Measurements from ENCODE around the gene PSD2.

PSD2 gene

DNA sequence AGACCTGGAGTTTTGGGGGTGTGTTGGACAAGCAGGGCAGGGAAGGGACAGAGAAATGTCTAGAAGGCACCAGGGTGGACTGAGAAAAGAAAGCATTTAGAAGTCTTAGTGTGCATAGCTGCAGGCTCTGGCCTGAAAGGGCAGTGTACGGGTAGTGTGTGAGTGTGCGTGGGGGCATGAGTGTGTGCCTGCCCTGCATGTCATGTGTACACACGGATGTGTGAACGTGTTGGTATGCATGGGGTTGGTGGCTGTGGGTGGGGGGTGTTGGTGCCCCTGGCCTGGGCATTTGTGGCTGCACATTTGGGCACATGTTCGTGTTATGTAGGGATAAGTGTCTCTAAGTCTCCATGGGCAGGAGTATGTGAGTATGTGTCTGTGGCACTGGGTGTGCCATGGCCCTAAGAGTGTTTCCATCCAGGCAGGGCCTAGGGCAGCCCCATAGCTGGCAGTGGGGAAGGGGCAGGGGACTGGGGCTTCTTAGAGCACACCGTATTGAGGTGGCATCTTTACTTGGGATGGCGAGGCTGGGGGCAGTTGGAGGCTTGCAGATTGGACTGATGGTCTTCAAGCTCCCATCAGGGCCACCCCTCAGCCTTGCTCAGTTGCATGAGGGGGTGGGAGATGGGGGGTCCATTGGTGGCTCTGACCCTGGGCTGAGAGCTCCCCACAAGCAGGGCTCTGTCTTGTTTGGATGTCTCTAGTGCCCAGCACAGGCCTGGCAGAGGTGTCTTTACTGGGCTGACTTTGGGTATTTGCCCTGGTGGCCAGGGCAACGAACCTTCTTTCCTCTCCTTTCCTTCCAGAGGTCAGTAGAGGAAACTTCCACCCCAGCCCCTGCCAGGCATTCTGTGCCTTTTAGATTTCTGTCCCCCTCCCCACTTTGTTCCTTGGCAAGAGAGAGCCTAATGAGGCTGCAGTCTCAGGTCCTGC is 15.0 kb downstream of the PSD2 start:
- no peak for DNase-seq (ENCODE audit: low read depth in 1 of 2, low spot score in 1 of 2)

DNA sequence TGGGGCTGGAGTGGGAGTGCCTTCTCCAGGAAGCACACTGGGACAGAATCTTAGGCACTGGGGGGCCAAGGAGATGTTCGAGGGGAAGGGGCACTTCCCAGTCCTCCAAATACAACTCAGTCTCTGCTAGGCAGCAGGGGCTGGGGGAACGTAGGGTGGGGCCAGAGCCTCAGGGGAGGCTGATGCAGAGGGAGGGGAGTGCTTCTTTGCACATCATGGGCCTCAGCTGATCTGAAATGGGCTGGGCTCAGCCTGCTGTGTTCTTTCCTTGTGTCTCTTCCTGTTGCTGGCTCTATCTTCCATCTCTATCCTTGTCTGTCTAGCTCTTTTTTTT is 15.6 kb downstream of the PSD2 start:
- DNase-seq (ENCODE audit: low read depth in 1 of 2, low spot score in 1 of 2) = no peak

DNA sequence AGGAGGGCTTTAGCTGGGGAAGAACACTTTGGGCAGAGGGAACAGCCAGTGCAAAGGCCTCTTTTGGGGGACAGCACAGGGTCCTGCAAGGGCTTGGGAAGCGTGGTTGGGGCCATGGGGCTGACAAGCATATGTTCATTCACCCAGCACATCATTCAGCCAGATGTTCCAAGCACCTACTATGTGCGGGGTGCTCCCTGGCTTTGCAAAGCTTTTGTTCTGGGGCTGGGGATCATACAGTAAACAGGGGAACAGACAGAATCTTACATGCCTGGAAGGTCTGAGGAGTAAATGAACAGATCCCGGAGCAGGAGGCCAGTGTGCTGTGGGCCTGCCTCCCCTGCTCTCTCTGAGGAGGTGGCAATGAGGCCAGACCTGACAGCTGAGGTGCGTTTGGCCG is 16.7 kb downstream of the PSD2 start:
- DNase-seq (ENCODE audit: low read depth in 1 of 2, low spot score in 1 of 2) = no peak

DNA sequence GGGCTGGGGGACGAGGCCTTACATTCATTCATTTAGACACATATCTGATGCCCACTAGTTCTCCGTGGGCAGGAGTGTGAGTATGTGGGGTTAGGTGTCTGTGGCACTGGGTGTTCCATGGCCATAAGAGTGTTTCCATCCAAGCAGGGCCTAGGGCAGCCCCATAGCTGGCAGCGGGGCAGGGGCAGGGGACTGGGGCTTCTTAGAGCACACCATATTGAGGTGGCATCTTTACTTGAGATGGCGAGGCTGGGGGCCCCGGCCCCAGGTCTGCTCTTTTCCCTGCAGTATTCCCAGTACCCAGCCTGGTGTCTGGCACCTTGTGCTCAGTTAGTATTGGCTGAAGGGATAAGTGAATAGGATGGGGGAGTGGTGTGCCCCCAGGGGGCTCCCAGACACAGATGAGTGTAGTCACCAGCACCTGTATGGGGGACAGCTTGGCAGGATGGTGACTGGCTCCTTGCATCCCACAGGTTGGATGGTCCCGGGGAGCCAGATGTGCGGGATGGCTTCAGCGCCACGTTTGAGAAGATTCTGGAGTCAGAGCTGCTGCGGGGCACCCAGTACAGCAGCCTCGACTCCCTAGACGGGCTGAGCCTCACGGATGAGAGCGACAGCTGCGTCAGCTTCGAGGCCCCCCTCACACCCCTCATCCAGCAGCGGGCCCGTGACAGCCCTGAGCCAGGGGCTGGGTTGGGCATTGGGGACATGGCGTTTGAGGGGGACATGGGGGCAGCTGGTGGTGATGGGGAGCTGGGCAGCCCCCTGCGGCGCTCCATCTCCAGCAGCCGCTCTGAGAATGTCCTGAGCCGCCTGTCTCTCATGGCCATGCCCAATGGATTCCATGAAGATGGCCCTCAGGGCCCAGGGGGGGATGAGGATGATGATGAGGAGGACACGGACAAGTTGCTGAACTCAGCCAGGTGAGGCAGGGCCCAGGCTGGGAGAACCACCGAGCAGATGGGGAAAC is 17.5 kb downstream of the PSD2 start:
- no peak for DNase-seq (ENCODE audit: low read depth in 1 of 2, low spot score in 1 of 2)

DNA sequence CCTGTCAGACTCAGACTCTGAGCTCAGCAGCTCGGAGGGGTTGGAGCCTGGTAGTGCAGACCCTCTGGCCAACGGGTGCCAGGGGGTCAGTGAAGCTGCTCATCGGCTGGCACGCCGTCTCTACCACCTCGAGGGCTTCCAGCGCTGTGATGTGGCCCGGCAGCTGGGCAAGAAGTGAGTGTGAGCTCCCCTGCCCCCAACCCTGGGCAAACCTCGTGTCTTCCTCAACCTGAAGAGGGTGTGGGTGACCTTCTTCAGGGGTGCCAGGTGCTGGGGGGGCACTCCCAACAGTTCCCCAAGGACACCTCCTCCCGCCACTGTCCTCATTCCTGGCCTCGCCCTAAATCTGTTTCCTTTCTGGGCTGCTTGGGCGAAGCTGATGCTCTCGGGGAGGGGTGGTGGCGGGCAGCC is 18.6 kb downstream of the PSD2 start:
- no peak for DNase-seq (ENCODE audit: low read depth in 1 of 2, low spot score in 1 of 2)

DNA sequence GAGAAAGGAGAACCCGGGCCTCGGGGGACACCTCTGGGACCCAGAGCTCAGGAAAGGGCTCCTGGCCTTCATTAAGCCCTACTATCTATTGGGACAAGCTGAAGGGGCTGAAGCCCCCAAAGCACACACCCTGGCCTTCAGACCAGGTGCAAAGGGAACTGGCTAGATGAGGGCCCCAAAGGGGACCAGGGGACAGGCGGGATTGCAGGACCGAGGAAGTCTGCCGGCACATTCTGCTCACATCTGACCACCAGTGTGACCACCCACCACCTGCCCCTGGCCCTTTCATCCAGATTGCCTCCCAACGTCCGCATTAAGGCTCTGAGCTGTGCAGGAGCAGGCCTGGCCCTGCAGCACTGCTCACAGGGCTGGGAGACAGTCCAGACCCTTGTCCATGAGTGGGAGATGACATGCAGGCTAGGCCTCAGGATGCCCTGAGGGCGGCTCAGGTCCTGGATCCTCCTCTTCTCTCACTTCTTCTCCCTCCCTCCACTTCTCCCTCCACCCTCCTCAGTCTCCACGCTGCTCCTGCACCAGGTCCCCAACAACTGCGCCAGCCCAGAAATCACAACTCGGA is 19.2 kb downstream of the PSD2 start:
- no peak for DNase-seq (ENCODE audit: low read depth in 1 of 2, low spot score in 1 of 2)

DNA sequence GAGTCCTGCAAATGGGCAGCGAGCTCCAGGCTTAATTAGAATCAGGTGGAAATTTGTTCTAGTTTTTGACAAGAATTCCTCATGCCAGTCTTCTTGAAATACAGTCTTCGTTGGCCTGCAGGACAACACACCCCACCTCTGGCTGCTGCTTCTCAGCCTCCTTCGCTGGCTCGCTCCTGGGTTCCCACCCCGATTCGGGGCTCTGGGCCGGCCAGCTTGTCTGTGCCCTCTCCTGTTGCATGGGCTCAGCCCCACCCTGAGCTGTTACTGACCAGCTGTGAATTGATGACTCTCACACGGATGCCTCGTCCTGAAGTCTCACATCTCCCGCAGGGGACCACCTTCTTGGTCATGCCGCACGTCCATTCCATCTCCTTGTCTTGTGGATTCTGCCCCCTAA is 21.0 kb downstream of the PSD2 start:
- no peak for DNase-seq (ENCODE audit: low read depth in 1 of 2, low spot score in 1 of 2)

DNA sequence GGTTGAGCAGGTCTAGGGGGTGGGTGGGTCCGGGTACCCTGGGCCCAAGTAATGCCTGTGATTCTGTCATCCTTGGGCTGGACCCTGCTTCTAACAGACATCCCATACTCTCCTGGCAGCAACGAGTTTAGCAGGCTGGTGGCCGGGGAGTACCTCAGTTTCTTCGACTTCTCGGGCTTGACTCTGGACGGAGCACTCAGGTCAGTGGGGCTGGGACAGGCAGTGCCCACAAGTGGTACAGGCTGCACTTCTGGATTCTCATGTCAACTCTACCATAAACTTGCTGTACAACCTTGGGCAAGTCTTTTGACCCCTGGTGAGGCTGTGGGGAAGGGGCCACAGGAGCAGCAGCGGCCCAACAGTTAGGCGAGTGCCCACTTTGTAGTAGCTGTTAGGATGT is 21.8 kb downstream of the PSD2 start:
- DNase-seq (ENCODE audit: low read depth in 1 of 2, low spot score in 1 of 2) = no peak

DNA sequence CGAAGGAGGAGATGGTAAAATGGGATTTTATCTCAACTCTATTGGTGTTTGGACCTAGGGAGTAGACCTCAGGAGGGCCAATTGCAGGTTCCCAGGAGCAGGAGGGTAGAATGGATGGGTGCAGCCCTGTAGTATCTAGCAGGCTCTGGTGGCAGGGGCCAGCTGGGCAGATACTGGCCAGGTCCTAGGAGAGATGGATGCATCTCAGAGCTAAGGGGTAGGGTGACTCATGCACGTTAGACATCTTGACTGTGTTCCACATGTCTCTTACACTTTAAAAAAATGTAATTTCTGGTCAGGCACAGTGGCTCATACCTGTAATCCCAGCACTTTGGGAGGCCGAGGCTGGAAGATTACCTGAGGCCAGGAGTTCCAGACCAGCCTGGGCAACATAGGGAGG is 22.4 kb downstream of the PSD2 start:
- DNase-seq (ENCODE audit: low read depth in 1 of 2, low spot score in 1 of 2) = no peak

DNA sequence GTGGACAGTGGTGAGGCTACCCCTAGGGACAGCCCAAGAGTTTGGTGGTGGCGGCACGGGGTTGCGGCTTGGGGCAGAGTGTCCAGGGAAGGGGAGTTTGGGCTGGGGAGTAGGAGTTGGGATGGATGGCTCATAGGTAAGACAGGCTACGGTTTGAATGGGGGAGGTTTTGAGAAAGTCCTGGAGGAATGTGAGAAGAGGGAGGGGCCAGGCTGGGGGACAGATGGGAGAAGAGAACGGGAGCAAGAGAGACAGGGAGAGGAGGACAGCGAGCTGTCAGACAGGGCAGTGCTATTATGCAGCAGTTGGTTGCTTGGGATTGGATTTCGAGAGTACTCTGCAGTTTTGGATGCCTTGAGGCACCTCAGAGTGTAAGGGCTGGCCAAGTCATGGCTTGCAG is 24.5 kb downstream of the PSD2 start:
- no peak for DNase-seq (ENCODE audit: low read depth in 1 of 2, low spot score in 1 of 2)

DNA sequence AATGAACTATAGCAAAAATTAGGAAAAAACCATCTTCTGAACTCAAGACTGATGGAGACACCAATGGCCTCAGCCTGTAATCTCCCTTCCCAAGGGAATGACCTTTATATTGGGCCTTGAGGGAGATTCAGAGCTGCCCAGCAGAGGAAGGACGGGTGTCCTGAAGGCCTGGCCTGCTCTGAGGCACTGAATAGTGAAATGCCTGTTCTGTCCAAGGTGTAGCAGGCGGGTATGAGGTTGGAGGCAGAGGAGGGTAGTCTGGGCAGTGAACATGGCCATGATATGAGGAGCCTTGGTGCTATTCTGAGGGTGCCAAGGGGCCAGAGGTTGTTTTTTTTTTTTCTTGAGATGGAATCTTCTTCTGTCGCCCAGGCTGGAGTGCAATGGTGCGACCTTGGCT is 25.0 kb downstream of the PSD2 start:
- DNase-seq (ENCODE audit: low read depth in 1 of 2, low spot score in 1 of 2) = no peak

DNA sequence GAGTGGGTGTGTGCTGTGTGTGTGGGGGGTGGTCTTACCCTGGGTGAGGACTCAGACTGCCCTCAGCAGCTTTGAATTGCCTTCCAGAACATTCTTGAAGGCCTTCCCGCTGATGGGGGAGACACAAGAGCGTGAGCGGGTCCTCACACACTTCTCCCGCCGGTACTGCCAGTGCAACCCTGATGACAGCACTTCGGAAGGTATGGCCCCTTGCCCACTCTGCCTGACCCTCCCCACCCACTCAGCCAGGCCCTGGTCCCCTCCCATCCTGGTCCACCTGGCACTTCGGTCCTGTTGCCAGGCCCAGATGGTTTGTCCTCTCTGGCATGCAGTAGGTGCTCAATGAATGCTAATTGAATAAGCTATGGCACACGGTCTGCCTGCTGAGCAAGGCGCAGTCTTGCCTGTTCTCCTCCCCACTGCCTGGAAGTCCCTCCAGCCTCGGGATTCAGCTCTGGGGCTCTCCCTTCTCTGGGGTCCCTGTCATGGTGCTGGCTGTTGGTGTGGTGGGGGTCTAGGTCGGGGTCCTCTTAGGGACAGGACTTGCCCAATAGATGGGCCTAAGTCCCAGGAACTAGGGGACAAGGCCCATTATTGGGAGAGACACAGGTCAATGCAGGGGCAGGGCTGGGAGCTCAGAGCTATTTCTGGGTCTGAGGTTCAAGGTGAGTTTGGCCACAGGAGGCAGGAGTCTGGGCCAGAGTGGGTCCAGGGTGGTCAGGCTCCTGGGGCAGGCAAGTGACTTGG is 26.4 kb downstream of the PSD2 start:
- no peak for DNase-seq (ENCODE audit: low read depth in 1 of 2, low spot score in 1 of 2)

DNA sequence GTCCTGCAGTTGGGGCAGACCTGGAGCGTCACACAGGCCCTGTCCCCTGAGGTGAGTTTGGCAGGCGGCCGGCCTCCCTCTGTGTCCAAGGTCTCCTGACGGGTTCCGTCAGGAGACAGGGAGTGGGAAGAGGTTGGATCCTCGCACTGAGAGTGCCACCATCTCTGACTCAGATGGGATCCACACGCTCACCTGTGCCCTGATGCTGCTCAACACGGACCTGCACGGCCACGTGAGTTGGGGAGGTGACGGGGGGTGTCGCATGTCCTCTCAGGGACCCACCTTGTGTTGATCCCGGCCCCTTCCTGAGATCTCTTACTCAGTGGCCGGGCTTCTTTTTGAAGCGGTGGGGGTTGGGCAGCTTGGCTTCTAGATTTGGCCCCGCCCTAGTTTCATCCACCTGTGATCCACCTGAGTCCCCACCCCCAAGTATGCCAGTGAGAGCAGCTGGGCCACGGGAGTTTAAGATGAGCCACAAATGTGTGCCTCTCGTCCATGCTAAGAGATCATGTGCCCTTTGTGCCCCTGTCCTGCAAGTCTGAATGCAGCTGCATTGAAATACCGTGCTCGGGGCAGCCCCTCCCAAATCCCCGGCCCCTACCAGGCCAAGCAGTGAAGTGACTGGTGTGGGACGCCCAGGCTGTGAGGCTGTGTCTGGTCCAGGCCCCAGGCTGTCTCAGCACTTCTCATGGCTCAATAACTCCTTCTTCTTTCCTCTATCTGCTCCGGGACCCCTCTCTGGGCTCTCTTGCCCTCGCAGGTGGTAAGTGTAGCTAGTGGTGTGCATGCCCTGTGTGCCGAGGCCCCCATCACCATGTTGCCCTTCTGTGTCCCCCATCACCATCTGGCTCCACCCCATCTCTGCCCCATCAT is 27.2 kb downstream of the PSD2 start:
- no peak for DNase-seq (ENCODE audit: low read depth in 1 of 2, low spot score in 1 of 2)

DNA sequence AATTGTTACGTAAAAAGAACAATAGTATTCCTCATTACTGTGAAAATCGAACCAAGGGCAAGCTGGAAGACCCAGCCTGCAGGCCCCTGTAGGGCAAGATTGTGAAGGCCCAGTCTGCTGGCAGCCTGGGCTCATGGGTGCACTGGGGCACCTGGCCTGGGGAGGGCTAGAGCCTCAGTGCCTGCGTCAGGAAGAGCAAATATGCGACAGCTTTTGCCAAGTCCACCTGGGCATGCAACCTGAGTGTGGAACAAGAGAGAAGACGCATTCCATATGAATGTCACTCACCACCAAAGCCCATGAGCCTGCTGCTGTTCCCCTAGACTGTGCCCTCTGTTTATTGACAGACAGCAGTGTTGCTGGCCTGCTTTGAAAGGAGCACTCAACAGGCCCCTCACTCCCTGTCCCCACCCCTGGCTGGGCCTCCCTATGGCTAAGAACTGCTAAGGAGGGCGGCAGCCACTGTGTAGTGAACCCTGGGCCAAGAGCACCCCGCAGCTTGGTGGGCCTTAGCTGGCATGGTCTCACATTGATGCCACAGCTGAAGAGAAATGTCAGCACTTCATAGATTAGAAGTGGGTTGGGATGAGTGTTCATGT is 28.2 kb downstream of the PSD2 start:
- DNase-seq (ENCODE audit: low read depth in 1 of 2, low spot score in 1 of 2) = no peak

DNA sequence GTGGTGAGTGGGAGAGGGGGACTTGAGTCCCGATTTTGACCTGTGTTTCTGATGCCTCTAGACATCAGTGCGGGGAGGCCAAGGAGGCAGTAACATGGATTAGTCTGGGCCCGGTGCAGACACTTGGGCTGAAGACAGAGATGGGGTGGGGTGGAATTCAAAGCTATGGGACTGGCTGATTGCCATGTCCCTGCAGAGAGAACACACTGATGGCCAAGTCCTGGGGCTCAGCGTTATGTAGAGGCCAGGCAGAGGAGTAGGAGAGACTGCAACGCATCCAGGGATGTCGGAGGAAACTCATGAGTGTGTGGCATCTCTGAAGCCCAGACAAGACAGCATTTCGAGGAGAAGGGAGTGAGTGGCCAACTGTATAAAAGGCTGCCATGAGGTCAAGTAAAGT is 30.1 kb downstream of the PSD2 start:
- no peak for DNase-seq (ENCODE audit: low read depth in 1 of 2, low spot score in 1 of 2)

DNA sequence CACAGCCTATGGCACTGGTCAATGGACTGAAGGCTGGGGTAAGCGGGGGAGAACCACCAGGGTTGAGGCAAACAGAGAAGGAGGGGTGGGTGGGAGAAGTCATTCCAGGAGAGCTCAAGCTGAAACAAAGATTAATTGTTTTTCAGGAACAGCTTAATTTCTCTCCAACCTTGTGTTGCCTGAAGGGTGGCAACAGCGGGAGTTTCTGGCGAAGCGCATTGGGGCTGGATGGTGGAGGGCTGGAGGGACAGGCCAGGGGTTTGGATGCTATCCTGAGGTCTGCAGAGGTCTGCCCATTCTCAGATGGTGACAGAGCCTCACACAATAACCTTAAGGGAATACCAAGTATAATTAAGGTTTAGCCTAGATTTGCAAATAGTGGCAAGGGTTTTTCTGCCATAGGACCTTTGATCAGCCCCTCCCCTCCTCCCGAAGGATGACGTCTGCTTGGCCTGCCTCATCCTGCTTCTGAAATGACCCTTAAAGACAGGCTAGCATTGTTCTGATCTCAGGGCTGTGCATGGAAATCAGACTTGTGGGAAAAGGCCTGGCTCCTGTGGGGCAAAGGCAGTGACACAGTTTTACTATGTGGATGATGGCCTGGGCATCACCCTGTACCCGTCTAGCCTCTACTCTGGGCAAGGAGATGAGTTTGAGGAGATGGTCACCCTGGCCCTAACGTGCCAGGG is 32.7 kb downstream of the PSD2 start:
- DNase-seq (ENCODE audit: low read depth in 1 of 2, low spot score in 1 of 2) = no peak

DNA sequence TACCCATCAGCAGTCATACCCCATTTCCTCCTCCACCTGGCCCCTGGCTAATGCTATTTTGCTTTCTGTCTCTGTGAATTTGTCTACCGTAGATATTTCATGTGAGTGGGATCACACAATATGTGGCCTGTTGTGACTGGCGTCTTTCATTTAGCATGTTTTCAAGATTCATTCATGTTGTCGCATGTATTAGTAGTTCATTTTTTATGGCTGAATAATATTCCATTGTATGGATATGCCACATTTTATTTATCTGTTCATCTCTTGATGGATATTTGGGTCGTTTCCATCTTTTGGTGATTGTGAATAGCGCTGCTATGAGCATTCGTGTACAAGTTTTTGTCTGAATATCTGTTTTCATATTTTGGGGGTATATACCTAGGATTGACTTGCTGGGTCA is 33.9 kb downstream of the PSD2 start:
- DNase-seq (ENCODE audit: low read depth in 1 of 2, low spot score in 1 of 2) = no peak

DNA sequence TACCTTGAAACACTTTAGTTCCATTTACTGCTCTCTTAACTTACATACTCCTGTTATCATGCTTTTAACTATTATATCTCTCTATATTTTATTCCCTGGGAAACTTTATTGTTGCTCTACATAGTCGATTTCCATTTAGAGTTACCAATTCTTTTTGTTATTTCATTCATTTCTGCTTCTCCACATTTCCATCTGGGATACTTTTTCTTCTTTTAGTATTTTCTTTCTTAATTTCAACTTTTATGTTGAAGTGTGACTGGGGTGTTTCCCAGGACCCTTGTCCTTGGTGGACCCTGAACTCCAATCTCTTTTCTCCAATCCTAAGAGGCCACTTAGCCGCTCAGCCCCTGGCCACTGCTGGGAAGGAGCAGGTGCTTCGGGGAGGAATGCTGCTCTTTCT is 36.0 kb downstream of the PSD2 start:
- no peak for DNase-seq (ENCODE audit: low read depth in 1 of 2, low spot score in 1 of 2)

DNA sequence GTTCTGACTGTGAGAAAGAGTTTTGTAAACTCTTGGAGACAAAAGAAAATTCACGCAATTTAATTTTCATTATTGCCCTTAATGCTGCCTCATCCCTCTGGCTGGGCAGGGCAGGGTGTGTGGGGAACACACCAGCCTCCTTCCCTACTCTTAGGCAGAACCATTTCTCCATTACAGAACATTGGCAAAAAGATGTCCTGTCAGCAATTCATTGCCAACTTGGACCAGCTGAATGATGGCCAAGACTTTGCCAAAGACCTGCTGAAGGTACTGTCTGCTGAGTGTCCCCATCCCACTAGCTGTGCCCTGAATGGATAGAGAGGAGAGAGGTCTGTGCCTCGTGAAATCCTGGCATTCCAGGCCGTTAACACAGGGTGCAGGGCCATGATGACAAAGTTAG is 37.9 kb downstream of the PSD2 start:
- DNase-seq (ENCODE audit: low read depth in 1 of 2, low spot score in 1 of 2) = no peak

All from stimulated activated CD4-positive, alpha-beta T cell treated with anti-CD3 and anti-CD28 coated beads, Interleukin-15, amount 100 ng/mL, for 1 hour (primary cell).